ENCODE measurements around the gene DBNL.

The DBNL gene

GRCh38 chr7:44075296-44076075 is 31.0 kb downstream of the DBNL start:
- Mint-ChIP-seq H3K36me3 (ENCODE audit: low read depth) (peaks cover 93% of the 10 kb centered on the region), H3K9me3 (no peaks in the 10 kb centered on the region), H3K27me3 (no peaks in the 10 kb centered on the region), H3K4me3 (no peak overlapping the region), H3K4me1 (ENCODE audit: low read depth) (peaks cover 52% of the 10 kb centered on the region), H3K27ac (peak overlapping the region; percentile 77)
- DNase-seq: no peak

- H3K9me3 Mint-ChIP-seq: no peaks in the 10 kb centered on the region
- peaks cover 58% of the 10 kb centered on the region for H3K4me1 Mint-ChIP-seq (ENCODE audit: low read depth)
- no peak for DNase-seq
- H3K4me3 Mint-ChIP-seq: no peak overlapping the region
- H3K27me3 Mint-ChIP-seq: no peaks in the 10 kb centered on the region
- peak overlapping the region; percentile 92 for H3K27ac Mint-ChIP-seq
- H3K36me3 Mint-ChIP-seq (ENCODE audit: low read depth): peaks cover 99% of the 10 kb centered on the region
These were observed 31.8 kb downstream of the DBNL start for GRCh38 chr7:44076101-44076895.

- no peak overlapping the region for H3K4me3 Mint-ChIP-seq
- H3K9me3 Mint-ChIP-seq: no peaks in the 10 kb centered on the region
- peaks cover 59% of the 10 kb centered on the region for H3K4me1 Mint-ChIP-seq (ENCODE audit: low read depth)
- H3K27me3 Mint-ChIP-seq: no peaks in the 10 kb centered on the region
- DNase-seq: no peak
- H3K27ac Mint-ChIP-seq: peak overlapping the region; percentile 92
- H3K36me3 Mint-ChIP-seq (ENCODE audit: low read depth): peaks cover 100% of the 10 kb centered on the region
These were observed 32.6 kb downstream of the DBNL start for GRCh38 chr7:44077061-44077460.

GRCh38 chr7:44077681-44078091 is 33.2 kb downstream of the DBNL start:
- no peak overlapping the region for H3K4me3 Mint-ChIP-seq

GRCh38 chr7:44078521-44078920 is 34.0 kb downstream of the DBNL start:
- Mint-ChIP-seq H3K36me3 (ENCODE audit: low read depth) (peaks cover 87% of the 10 kb centered on the region), H3K9me3 (no peaks in the 10 kb centered on the region), H3K4me3 (no peak overlapping the region), H3K4me1 (ENCODE audit: low read depth) (peaks cover 58% of the 10 kb centered on the region), H3K27ac (peak overlapping the region; percentile 92), H3K27me3 (no peaks in the 10 kb centered on the region)
- DNase-seq: no peak

More at GRCh38 chr7:44077681-44078091, 33.2 kb downstream of the DBNL start:
- no peaks in the 10 kb centered on the region for H3K27me3 Mint-ChIP-seq
- DNase-seq: no peak
- H3K36me3 Mint-ChIP-seq (ENCODE audit: low read depth): peaks cover 95% of the 10 kb centered on the region
- peak overlapping the region; percentile 92 for H3K27ac Mint-ChIP-seq
- peaks cover 54% of the 10 kb centered on the region for H3K4me1 Mint-ChIP-seq (ENCODE audit: low read depth)
- H3K9me3 Mint-ChIP-seq: no peaks in the 10 kb centered on the region

GRCh38 chr7:44079331-44080021 is 35.0 kb downstream of the DBNL start:
- DNase-seq: no peak
- Mint-ChIP-seq H3K4me3 (no peak overlapping the region), H3K36me3 (ENCODE audit: low read depth) (peaks cover 77% of the 10 kb centered on the region), H3K9me3 (no peaks in the 10 kb centered on the region), H3K4me1 (ENCODE audit: low read depth) (peaks cover 55% of the 10 kb centered on the region), H3K27me3 (no peaks in the 10 kb centered on the region), H3K27ac (peak overlapping the region; percentile 92)

GRCh38 chr7:44080118-44080517 is 35.6 kb downstream of the DBNL start:
- Mint-ChIP-seq H3K9me3 (no peaks in the 10 kb centered on the region), H3K4me1 (ENCODE audit: low read depth) (peaks cover 53% of the 10 kb centered on the region), H3K27me3 (no peaks in the 10 kb centered on the region), H3K36me3 (ENCODE audit: low read depth) (peaks cover 71% of the 10 kb centered on the region), H3K27ac (peak overlapping the region; percentile 92), H3K4me3 (peak overlapping the region; percentile 87)
- DNase-seq: no peak

- peak overlapping the region; percentile 92 for H3K27ac Mint-ChIP-seq
These were observed 36.3 kb downstream of the DBNL start for GRCh38 chr7:44080686-44081265.

GRCh38 chr7:44081266-44081748 is 36.8 kb downstream of the DBNL start:
- Mint-ChIP-seq H3K27me3 (no peaks in the 10 kb centered on the region), H3K27ac (peak overlapping the region; percentile 92), H3K4me3 (peak overlapping the region; percentile 87), H3K36me3 (ENCODE audit: low read depth) (peaks cover 59% of the 10 kb centered on the region), H3K9me3 (no peaks in the 10 kb centered on the region), H3K4me1 (ENCODE audit: low read depth) (peaks cover 53% of the 10 kb centered on the region)
- peak; percentile 64 for DNase-seq

More at GRCh38 chr7:44080686-44081265, 36.3 kb downstream of the DBNL start:
- Mint-ChIP-seq H3K9me3 (no peaks in the 10 kb centered on the region), H3K4me1 (ENCODE audit: low read depth) (peaks cover 53% of the 10 kb centered on the region), H3K36me3 (ENCODE audit: low read depth) (peaks cover 64% of the 10 kb centered on the region), H3K4me3 (peak overlapping the region; percentile 87), H3K27me3 (no peaks in the 10 kb centered on the region)
- DNase-seq: no peak

- H3K27me3 Mint-ChIP-seq: no peaks in the 10 kb centered on the region
These were observed 38.2 kb downstream of the DBNL start for GRCh38 chr7:44082541-44083207.

GRCh38 chr7:44083796-44084195 is 39.3 kb downstream of the DBNL start:
- Mint-ChIP-seq H3K9me3 (no peaks in the 10 kb centered on the region), H3K36me3 (ENCODE audit: low read depth) (peaks cover 34% of the 10 kb centered on the region), H3K4me3 (no peak overlapping the region), H3K27me3 (no peaks in the 10 kb centered on the region), H3K27ac (no peak overlapping the region), H3K4me1 (ENCODE audit: low read depth) (peaks cover 37% of the 10 kb centered on the region)
- no peak for DNase-seq

More at GRCh38 chr7:44082541-44083207, 38.2 kb downstream of the DBNL start:
- Mint-ChIP-seq H3K36me3 (ENCODE audit: low read depth) (peaks cover 45% of the 10 kb centered on the region), H3K4me1 (ENCODE audit: low read depth) (peaks cover 45% of the 10 kb centered on the region), H3K9me3 (no peaks in the 10 kb centered on the region), H3K4me3 (peak overlapping the region; percentile 82), H3K27ac (peak overlapping the region; percentile 83)
- peak; percentile 97 for DNase-seq

GRCh38 chr7:44084701-44085100 is 40.2 kb downstream of the DBNL start:
- H3K27me3 Mint-ChIP-seq: no peaks in the 10 kb centered on the region
- H3K27ac Mint-ChIP-seq: no peak overlapping the region
- no peaks in the 10 kb centered on the region for H3K9me3 Mint-ChIP-seq
- peaks cover 25% of the 10 kb centered on the region for H3K36me3 Mint-ChIP-seq (ENCODE audit: low read depth)
- no peak overlapping the region for H3K4me3 Mint-ChIP-seq
- DNase-seq: no peak
- peaks cover 28% of the 10 kb centered on the region for H3K4me1 Mint-ChIP-seq (ENCODE audit: low read depth)

GRCh38 chr7:44085546-44085945 is 41.0 kb downstream of the DBNL start:
- no peaks in the 10 kb centered on the region for H3K9me3 Mint-ChIP-seq
- DNase-seq: no peak
- H3K4me1 Mint-ChIP-seq (ENCODE audit: low read depth): peaks cover 20% of the 10 kb centered on the region
- H3K27me3 Mint-ChIP-seq: no peaks in the 10 kb centered on the region
- no peak overlapping the region for H3K27ac Mint-ChIP-seq
- H3K36me3 Mint-ChIP-seq (ENCODE audit: low read depth): peaks cover 17% of the 10 kb centered on the region
- no peak overlapping the region for H3K4me3 Mint-ChIP-seq
